Measurements from ENCODE around the gene PPIL6.

GRCh38 chr6:109356237-109356636 lies 84.2 kb downstream of the PPIL6 start:
- TF ChIP-seq CTCF (IDR thresholded peaks at IDR 0.05) (no peak), EZH2 (IDR thresholded peaks at IDR 0.05; ENCODE audit: borderline replicate concordance, insufficient read depth, low read depth, low read length, poor library complexity, severe bottlenecking) (no peak)
